ENCODE results near the gene BTBD9. TPM values are rescaled to one million over a fixed set of nuclear protein-coding genes. Genes with fewer than 3 reads are reported as not detected.

BTBD9 gene
- total RNA-seq, 3 donors from 2014 or later: 12.8 to 25.5 (median 19.0) TPM

DNA sequence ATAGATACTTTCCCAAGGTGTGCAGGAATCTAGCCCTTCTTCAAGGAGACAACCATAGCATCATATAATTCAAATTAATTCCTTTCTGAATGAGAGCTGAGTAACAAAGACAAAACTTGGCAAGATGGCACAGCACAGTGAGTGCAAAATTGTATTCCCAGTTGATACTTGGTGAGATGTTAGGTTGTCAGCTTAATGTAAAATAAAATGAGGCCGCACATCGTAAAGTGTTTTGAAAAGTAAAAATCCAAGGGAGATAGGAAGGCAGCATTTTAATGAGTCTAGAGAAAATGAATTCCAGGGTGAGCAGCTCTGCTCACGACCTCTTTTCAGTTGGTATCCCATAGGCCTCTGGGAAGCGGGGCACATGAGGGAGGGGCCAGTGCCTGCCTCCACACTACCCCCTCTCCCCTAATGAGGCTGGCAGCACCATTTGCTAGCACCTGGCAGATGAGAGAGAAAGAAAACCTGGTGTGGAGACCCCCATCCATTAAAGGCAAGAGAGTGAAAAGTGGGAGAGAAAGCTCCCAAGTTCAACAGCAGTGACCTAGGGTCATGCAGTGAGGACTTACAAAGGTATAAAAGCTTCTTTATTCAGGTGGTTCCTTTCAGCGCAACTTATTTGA lies 158.4 kb downstream of the BTBD9 start:
- H3K4me3 ChIP-seq: no peak overlapping the region
- TF ChIP-seq, protein P1, sequence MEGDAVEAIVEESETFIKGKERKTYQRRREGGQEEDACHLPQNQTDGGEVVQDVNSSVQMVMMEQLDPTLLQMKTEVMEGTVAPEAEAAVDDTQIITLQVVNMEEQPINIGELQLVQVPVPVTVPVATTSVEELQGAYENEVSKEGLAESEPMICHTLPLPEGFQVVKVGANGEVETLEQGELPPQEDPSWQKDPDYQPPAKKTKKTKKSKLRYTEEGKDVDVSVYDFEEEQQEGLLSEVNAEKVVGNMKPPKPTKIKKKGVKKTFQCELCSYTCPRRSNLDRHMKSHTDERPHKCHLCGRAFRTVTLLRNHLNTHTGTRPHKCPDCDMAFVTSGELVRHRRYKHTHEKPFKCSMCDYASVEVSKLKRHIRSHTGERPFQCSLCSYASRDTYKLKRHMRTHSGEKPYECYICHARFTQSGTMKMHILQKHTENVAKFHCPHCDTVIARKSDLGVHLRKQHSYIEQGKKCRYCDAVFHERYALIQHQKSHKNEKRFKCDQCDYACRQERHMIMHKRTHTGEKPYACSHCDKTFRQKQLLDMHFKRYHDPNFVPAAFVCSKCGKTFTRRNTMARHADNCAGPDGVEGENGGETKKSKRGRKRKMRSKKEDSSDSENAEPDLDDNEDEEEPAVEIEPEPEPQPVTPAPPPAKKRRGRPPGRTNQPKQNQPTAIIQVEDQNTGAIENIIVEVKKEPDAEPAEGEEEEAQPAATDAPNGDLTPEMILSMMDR (IDR thresholded peaks at IDR 0.05): no peak
- TF ChIP-seq POLR2A (IDR thresholded peaks at IDR 0.05): no peak
- TF ChIP-seq POLR2AphosphoS5 (IDR thresholded peaks at IDR 0.05): no peak
- H3K27ac ChIP-seq: no peak overlapping the region
- no peaks in the 10 kb centered on the region for H3K36me3 ChIP-seq
- no peaks in the 10 kb centered on the region for H3K9me3 ChIP-seq
- DNase-seq (ENCODE audit: low spot score in 2 of 2): no peak
- no peaks in the 10 kb centered on the region for H3K4me1 ChIP-seq
- intact Hi-C loops (cut with DNase I; ENCODE audit: low total_unique reads): no loop called here
- H3K27me3 ChIP-seq: no peaks in the 10 kb centered on the region

DNA sequence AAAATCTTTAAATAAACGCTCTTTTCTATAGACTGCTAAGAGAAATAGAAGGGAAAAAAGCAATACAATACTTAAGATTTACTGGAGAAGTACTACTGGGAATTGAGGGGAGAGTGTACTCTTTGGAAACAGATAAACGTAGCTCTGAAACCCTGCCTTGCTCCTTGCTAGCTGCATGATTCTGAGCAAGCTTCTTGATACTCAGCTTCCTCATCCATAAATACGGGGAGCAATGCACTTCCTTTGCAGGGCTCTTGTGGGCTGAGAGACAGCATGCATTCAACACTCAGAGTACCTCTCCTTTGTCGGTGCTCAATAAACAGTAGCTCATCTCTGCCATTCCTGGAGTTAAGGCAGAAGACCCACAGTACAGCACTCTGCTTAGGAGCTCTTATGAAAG lies 159.7 kb downstream of the BTBD9 start:
- DNase-seq (ENCODE audit: low spot score in 2 of 2): no peak
- TF ChIP-seq, protein P1 (IDR thresholded peaks at IDR 0.05): no peak
- no peak for TF ChIP-seq POLR2AphosphoS5 (IDR thresholded peaks at IDR 0.05)
- no peak for TF ChIP-seq POLR2A (IDR thresholded peaks at IDR 0.05)
- Histone ChIP-seq H3K36me3 (no peaks in the 10 kb centered on the region), H3K4me1 (no peaks in the 10 kb centered on the region), H3K9me3 (no peaks in the 10 kb centered on the region), H3K27ac (no peak overlapping the region), H3K4me3 (no peak overlapping the region), H3K27me3 (no peaks in the 10 kb centered on the region)
- intact Hi-C loops (cut with DNase I; ENCODE audit: low total_unique reads): no loop called here

DNA sequence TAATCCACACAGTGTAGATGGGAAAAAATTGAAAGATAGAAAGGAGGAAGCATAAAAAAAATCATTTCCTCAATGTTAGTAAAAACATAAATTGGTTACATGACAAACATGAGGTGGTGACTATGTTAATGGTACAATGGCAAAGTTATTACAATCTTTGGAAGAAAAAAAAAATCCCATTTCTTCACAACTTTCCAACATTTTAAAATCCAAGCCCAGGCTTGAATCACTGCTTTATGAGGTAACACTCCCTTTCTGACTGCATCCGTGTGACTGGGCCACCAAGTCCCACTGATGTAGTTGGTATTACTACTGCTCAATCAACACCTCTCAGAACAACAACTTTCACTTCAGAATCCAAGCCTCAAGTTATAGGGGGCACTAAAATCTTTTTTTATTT lies 160.4 kb downstream of the BTBD9 start:
- Histone ChIP-seq H3K27me3 (no peaks in the 10 kb centered on the region), H3K36me3 (no peaks in the 10 kb centered on the region), H3K4me1 (no peaks in the 10 kb centered on the region), H3K27ac (no peak overlapping the region), H3K9me3 (no peaks in the 10 kb centered on the region), H3K4me3 (no peak overlapping the region)
- intact Hi-C loops (cut with DNase I; ENCODE audit: low total_unique reads): no loop called here
- no peak for DNase-seq (ENCODE audit: low spot score in 2 of 2)
- TF ChIP-seq, protein P1 (IDR thresholded peaks at IDR 0.05): no peak
- TF ChIP-seq POLR2AphosphoS5 (IDR thresholded peaks at IDR 0.05): no peak
- TF ChIP-seq POLR2A (IDR thresholded peaks at IDR 0.05): no peak

DNA sequence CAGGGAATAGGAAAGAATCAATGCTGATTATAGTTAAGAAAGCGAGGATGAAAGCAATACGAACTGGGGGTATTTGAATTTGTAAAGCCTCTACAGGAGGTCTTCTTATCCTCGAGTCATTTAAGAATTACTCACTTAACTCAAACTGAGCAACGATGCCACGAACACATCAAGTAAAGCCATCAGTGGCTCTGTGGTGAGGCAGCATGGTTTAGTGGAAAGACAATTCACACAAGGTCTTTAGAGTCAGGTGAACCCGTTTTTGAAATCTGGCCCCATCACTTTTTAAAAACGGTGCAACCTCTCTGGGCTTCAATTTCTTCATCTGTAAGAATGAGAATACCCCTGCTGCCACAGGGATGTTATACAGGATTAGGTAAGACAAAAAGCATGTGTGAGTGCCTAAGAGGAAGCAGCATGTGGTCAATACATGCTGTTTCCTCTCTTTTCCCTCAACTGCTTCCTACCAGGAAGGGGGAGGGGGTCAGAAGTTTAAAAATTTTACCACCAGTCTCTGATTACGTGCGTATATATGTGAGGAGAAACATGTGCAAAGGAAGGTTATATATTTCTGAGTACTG lies 162.0 kb downstream of the BTBD9 start:
- TF ChIP-seq POLR2A (IDR thresholded peaks at IDR 0.05) (no peak), POLR2AphosphoS5 (IDR thresholded peaks at IDR 0.05) (no peak)
- TF ChIP-seq, protein P1 (IDR thresholded peaks at IDR 0.05): no peak
- H3K4me1 ChIP-seq: no peaks in the 10 kb centered on the region
- no peak for DNase-seq (ENCODE audit: low spot score in 2 of 2)
- no peak overlapping the region for H3K27ac ChIP-seq
- no peaks in the 10 kb centered on the region for H3K36me3 ChIP-seq
- no peaks in the 10 kb centered on the region for H3K9me3 ChIP-seq
- H3K27me3 ChIP-seq: no peaks in the 10 kb centered on the region
- intact Hi-C loops (cut with DNase I; ENCODE audit: low total_unique reads): no loop called here
- no peak overlapping the region for H3K4me3 ChIP-seq

DNA sequence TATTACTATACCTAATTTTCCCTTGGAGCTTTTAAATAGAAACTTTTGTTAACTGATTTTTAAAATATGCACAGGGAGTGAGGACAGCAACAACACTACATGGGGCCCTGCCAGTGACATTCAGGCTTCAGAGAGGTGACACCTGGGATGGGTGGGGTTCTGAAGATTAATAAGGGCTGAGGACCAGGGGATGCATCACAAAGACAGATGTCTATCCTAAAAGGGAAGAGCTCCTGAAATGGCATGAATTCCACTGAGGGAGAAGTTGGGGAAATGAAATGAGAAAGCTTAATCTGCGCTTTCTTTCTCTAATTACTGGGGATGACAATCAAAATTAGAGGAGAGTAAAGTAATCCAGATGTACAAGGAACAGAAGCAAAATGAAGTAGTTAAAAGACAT lies 162.8 kb downstream of the BTBD9 start:
- Histone ChIP-seq H3K9me3 (no peaks in the 10 kb centered on the region), H3K36me3 (no peaks in the 10 kb centered on the region), H3K27me3 (no peaks in the 10 kb centered on the region), H3K27ac (no peak overlapping the region), H3K4me3 (no peak overlapping the region), H3K4me1 (no peaks in the 10 kb centered on the region)
- TF ChIP-seq, protein P1 (IDR thresholded peaks at IDR 0.05): no peak
- TF ChIP-seq POLR2AphosphoS5 (IDR thresholded peaks at IDR 0.05) (no peak), POLR2A (IDR thresholded peaks at IDR 0.05) (no peak)
- intact Hi-C loops (cut with DNase I; ENCODE audit: low total_unique reads): no loop called here
- no peak for DNase-seq (ENCODE audit: low spot score in 2 of 2)
